ENCODE measurements around the gene FGF1.
A peak's percentile ranks its signal among the peaks of the same experiment; 100 is the strongest.

Gene FGF1

DNA sequence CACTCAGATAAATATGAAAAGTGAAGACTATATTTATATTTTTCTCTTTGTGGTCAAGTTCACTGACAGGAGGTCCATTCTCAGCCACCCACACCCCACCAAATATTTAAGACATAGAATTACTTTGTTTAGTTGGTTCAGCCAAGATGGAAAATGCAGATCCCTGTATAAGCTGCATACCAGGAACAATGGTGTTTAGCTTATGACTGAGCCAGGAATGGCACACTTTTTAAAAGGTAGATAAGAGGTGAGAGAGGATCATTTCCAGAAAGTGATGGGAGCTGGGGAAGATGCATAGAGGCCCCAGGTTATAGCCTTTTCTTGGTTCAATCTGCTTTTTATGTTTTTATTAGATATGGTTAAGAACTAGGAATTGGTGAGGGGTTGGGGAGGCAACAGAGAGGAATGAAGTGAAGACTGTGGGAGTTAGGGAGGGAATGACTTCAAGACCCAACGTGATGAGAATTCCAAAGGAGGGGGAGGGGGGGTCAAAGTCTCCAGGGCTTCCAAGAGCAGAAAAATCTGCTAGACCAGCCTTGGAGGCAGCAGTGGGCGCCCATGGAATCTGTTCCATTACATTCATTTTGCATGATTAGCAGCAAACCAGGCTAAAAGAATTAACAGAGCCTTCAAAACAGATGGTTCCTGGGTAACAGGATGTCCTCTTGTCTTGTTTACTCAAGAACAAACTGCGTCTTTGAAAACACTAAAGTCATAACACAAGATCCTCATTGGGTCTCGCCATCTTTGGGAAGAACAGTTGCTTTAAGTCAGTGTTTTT lies 95.2 kb downstream of the FGF1 start:
- Histone ChIP-seq H3K4me2 (ENCODE audit: low read length) (no peak overlapping the region), H3K36me3 (replicated peaks; ENCODE audit: low read depth, low read length) (no peaks in the 10 kb centered on the region), H3K79me2 (ENCODE audit: low read length) (no peaks in the 10 kb centered on the region), H3K4me1 (ENCODE audit: low read length) (no peaks in the 10 kb centered on the region), H3K9ac (ENCODE audit: low read length) (no peak overlapping the region), H4K20me1 (ENCODE audit: insufficient read depth, low read length) (no peaks in the 10 kb centered on the region), H3K9me3 (ENCODE audit: insufficient read depth, low read length) (no peaks in the 10 kb centered on the region), H2AFZ (ENCODE audit: low read depth, low read length) (no peak overlapping the region), H3K4me3 (ENCODE audit: low read length) (no peak overlapping the region), H3K27me3 (ENCODE audit: low read depth, low read length) (peaks cover 33% of the 10 kb centered on the region), H3K27ac (ENCODE audit: low read length) (no peak overlapping the region)
- TF ChIP-seq CTCF (IDR thresholded peaks at IDR 0.05; ENCODE audit: low read depth, low read length) (no peak), EZH2phosphoT487 (IDR thresholded peaks at IDR 0.05; ENCODE audit: low read depth) (no peak)

- H3K4me1 ChIP-seq (ENCODE audit: low read length): peaks cover 9% of the 10 kb centered on the region
- no peaks in the 10 kb centered on the region for H3K79me2 ChIP-seq (ENCODE audit: low read length)
- H3K36me3 ChIP-seq (replicated peaks; ENCODE audit: low read depth, low read length): no peaks in the 10 kb centered on the region
- H3K4me3 ChIP-seq (ENCODE audit: low read length): no peak overlapping the region
- peaks cover 29% of the 10 kb centered on the region for H3K27me3 ChIP-seq (ENCODE audit: low read depth, low read length)
- no peak overlapping the region for H3K27ac ChIP-seq (ENCODE audit: low read length)
- H3K4me2 ChIP-seq (ENCODE audit: low read length): no peak overlapping the region
- no peak overlapping the region for H2AFZ ChIP-seq (ENCODE audit: low read depth, low read length)
- no peak for TF ChIP-seq CTCF (IDR thresholded peaks at IDR 0.05; ENCODE audit: low read depth, low read length)
- no peak for TF ChIP-seq EZH2phosphoT487 (IDR thresholded peaks at IDR 0.05; ENCODE audit: low read depth)
- H3K9ac ChIP-seq (ENCODE audit: low read length): no peak overlapping the region
- no peaks in the 10 kb centered on the region for H4K20me1 ChIP-seq (ENCODE audit: insufficient read depth, low read length)
- no peaks in the 10 kb centered on the region for H3K9me3 ChIP-seq (ENCODE audit: insufficient read depth, low read length)
These were observed 96.2 kb downstream of the FGF1 start for GRCh38 chr5:142589720-142590119.

DNA sequence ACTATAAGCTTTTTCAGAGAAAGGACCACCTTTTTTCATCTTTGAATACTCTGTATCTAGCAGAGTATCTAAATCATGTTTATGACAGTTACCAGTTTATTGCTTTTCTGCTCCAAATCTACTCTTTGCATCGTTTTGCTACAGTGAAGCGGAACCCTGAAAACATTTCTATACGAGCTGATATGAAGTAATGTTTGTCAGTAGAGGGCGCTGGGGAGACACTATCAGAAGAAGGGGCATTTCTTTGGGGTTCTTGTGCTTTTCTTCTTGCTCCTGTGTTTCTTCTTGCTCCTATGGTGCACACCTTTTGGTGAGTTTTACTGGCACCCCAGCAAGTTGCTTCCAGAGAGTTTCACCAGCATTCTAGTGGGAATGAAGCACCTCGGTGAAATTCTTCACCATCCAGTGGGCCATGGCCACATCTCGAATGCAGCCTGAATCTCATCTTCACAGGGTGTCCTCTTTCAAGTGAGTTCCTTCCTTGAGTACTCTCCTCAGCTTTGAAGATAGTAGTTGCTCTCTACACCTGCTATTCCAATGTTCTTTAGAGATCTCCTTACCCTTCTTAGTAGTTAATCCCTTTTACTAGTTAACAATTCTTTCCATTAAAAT lies 98.4 kb downstream of the FGF1 start:
- TF ChIP-seq EZH2phosphoT487 (IDR thresholded peaks at IDR 0.05; ENCODE audit: low read depth) (no peak), CTCF (IDR thresholded peaks at IDR 0.05; ENCODE audit: low read depth, low read length) (peak; percentile 61)
- H2AFZ ChIP-seq (ENCODE audit: low read depth, low read length): no peak overlapping the region
- H3K79me2 ChIP-seq (ENCODE audit: low read length): no peaks in the 10 kb centered on the region
- no peaks in the 10 kb centered on the region for H3K9me3 ChIP-seq (ENCODE audit: insufficient read depth, low read length)
- H3K4me3 ChIP-seq (ENCODE audit: low read length): no peak overlapping the region
- H3K4me2 ChIP-seq (ENCODE audit: low read length): no peak overlapping the region
- H3K4me1 ChIP-seq (ENCODE audit: low read length): peaks cover 31% of the 10 kb centered on the region
- no peak overlapping the region for H3K9ac ChIP-seq (ENCODE audit: low read length)
- peaks cover 18% of the 10 kb centered on the region; the same call in 1 of the 2 replicates for H3K27me3 ChIP-seq (ENCODE audit: low read depth, low read length)
- H4K20me1 ChIP-seq (ENCODE audit: insufficient read depth, low read length): no peaks in the 10 kb centered on the region
- no peaks in the 10 kb centered on the region for H3K36me3 ChIP-seq (replicated peaks; ENCODE audit: low read depth, low read length)
- H3K27ac ChIP-seq (ENCODE audit: low read length): no peak overlapping the region

GRCh38 chr5:142586552-142586951 lies 99.3 kb downstream of the FGF1 start:
- H2AFZ ChIP-seq (ENCODE audit: low read depth, low read length): no peak overlapping the region
- H3K27ac ChIP-seq (ENCODE audit: low read length): no peak overlapping the region
- no peaks in the 10 kb centered on the region for H3K79me2 ChIP-seq (ENCODE audit: low read length)
- H3K27me3 ChIP-seq (ENCODE audit: low read depth, low read length): peaks cover 10% of the 10 kb centered on the region; the same call in 1 of the 2 replicates
- H3K4me1 ChIP-seq (ENCODE audit: low read length): peaks cover 31% of the 10 kb centered on the region
- no peak overlapping the region for H3K9ac ChIP-seq (ENCODE audit: low read length)
- no peak overlapping the region for H3K4me3 ChIP-seq (ENCODE audit: low read length)
- no peaks in the 10 kb centered on the region for H3K9me3 ChIP-seq (ENCODE audit: insufficient read depth, low read length)
- H3K36me3 ChIP-seq (replicated peaks; ENCODE audit: low read depth, low read length): no peaks in the 10 kb centered on the region
- TF ChIP-seq EZH2phosphoT487 (IDR thresholded peaks at IDR 0.05; ENCODE audit: low read depth): no peak
- H3K4me2 ChIP-seq (ENCODE audit: low read length): no peak overlapping the region
- no peaks in the 10 kb centered on the region for H4K20me1 ChIP-seq (ENCODE audit: insufficient read depth, low read length)

Measured in OCI-LY3 (cell line).